Fibroblast of mammary gland (primary cell): Measurements from ENCODE around the gene PRR23B.
"Not testable (repeated sequence)": the region's sequence is repeated elsewhere in the genome, so short reads cannot be mapped to it uniquely, and the experiment has no call there.

Experiments used
- DNase-seq: peaks from one replicate; pipeline ENCODE4 v3.0.0-alpha.2; 2010; ENCODE audit warnings: low read depth
- H3K4me3 ChIP-seq: 2 replicates; pipeline ENCODE4 v1.5.1; 2011; ENCODE audit warnings: low read depth, mild to moderate bottlenecking, low read length, moderate library complexity; ENCODE audit not compliant: control insufficient read depth
- TF ChIP-seq, protein P1 (sequence below): conservative IDR thresholded peaks from 2 replicates; pipeline ENCODE4 v1.5.1; 2011; ENCODE audit warnings: low read depth, low read length, inconsistent platforms; ENCODE audit not compliant: control insufficient read depth, insufficient read depth

Gene PRR23B

DNA sequence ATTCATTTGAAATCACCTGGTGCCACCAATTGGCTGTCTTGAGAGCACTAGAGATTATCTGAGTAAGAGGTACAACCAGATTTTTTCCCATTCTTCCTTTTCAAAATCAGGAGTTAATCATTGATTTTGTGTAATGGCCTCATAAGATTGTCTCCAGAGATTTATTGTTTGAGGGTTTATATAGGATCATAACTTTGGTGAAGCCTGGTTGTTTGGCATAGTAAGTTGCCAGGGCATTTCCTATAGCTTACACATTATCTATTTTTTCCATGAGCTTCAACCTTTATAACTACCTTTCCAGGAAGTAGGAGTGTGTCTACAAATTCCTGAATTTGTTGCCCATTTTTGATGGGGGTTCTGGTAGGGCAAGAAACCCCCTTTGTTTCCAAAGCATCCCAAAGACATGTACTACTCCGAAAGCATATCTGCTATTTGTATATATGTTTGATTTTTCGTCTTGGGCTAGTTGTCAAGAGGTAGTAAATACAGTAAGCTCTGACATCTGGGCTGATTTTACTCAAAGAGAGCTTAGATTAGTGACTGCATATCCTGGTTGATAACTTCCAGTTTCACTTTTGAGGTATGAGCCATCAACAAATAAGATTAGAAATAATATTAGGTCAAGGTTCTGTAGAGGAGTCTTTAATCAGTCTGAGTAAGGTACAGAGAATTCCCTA is 11.7 kb upstream of the PRR23B start:
- no peak overlapping the region for H3K4me3 ChIP-seq
- DNase-seq: no peak
- TF ChIP-seq, protein P1, sequence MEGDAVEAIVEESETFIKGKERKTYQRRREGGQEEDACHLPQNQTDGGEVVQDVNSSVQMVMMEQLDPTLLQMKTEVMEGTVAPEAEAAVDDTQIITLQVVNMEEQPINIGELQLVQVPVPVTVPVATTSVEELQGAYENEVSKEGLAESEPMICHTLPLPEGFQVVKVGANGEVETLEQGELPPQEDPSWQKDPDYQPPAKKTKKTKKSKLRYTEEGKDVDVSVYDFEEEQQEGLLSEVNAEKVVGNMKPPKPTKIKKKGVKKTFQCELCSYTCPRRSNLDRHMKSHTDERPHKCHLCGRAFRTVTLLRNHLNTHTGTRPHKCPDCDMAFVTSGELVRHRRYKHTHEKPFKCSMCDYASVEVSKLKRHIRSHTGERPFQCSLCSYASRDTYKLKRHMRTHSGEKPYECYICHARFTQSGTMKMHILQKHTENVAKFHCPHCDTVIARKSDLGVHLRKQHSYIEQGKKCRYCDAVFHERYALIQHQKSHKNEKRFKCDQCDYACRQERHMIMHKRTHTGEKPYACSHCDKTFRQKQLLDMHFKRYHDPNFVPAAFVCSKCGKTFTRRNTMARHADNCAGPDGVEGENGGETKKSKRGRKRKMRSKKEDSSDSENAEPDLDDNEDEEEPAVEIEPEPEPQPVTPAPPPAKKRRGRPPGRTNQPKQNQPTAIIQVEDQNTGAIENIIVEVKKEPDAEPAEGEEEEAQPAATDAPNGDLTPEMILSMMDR: no peak

DNA sequence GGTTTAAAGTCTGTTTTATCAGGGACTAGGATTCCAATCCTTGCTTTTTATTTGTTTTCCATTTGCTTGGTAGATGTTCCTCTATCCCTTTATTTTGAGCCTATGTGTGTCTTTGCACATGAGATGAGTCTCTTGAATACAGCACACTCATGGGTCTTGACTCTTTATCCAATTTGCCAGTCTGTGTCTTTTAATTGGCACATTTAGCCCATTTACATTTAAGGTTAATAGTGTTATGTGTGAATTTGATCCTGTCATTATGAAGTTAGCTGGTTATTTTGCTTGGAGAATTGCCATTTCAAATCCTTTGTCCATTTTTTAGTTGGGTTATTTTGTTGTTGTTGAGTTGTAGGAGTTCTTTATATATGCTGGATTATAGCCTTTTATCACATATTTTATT is 9.8 kb upstream of the PRR23B start:
- H3K4me3 ChIP-seq, DNase-seq: not testable (repeated sequence)

DNA sequence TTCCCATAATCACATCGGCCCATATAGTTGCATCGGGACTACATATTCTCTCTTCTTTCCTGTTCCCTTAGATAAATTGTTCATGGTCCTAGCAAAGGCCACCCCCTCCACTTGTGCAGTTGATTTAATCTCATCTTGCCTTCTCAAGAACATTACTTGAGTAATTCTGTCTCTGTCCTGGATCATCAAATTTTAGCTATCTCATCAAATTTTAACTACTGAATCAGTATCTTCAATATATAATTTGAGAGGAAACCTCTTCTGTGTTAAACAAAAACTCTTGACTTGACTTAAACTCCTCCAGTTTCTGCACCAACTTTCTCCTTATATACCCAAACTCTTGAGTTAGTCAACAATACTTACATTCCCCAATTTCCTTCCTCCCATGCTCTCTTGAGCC is 4.2 kb upstream of the PRR23B start:
- no peak overlapping the region for H3K4me3 ChIP-seq
- TF ChIP-seq, protein P1: no peak
- no peak for DNase-seq

DNA sequence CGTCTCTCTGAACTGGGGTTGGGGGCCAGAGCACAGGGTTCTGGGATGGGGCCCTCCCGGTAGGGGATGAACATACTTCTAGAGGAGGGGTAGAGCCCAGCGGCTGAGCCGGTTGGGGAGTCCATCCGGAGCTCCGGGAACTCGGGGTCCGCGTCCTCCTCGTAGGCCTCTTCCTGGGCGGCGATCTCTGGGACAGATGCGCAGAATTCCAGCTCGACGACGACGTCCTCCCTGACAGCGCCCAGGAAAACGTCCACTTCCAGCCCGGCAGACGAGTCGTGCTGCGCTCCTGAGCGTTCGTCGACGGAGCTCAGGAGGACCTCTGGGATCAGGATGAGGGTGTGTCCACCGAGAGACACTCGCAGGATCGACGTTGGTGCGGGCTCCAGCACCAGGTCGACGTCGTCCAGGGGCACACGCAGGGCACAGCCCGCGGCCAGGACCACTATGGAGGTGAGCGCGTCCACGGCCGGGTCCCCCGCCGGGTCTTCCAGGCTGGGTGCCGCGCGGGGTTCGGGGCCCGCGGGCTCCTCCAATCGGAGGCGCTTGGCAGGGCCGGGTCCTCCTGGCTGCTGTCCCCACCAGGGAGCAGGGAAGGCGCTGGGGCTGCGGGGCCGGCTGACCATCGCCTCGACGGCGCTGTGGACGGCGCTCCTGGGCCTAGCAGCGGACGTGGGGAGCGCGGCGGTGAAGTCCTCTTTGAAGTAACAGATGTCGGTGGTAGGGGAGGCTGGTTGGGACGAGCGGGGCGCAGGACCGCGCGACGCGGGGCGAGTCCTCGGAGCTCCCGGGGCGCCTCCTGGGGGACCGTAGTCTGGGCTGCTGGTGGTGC is 474 bp downstream of the PRR23B start:
- no peak overlapping the region for H3K4me3 ChIP-seq
- TF ChIP-seq, protein P1: no peak
- DNase-seq: no peak

DNA sequence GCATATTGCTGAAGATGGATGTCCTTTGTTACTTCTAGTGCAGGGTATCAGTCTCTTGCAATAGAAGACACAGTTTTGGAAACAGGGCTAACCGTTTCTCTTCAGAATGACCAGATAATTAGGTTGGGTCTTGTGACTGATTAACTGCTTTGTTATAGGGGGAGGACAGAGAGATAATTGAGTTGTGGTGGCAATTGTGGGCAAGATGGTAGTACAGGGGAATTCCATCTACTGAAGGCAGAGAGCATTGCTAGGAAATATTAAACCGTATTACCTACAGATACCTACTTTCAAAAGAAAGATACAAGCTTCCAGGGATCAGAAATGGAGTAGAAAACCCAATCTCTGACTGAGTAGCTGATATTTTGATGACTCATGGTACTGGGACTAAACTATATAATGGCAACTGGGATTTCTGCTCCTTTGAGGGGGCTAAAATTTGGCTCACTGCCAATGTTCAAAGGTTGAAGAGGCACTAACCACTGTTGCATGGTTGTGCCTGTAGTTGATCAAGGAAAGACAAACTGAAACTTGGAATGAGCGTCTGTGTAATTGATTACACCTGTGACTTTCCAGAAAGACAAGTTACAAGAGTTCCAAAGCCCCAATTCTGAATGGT is 4.2 kb downstream of the PRR23B start:
- TF ChIP-seq, protein P1: no peak
- peak; percentile 3 for DNase-seq
- no peak overlapping the region for H3K4me3 ChIP-seq

DNA sequence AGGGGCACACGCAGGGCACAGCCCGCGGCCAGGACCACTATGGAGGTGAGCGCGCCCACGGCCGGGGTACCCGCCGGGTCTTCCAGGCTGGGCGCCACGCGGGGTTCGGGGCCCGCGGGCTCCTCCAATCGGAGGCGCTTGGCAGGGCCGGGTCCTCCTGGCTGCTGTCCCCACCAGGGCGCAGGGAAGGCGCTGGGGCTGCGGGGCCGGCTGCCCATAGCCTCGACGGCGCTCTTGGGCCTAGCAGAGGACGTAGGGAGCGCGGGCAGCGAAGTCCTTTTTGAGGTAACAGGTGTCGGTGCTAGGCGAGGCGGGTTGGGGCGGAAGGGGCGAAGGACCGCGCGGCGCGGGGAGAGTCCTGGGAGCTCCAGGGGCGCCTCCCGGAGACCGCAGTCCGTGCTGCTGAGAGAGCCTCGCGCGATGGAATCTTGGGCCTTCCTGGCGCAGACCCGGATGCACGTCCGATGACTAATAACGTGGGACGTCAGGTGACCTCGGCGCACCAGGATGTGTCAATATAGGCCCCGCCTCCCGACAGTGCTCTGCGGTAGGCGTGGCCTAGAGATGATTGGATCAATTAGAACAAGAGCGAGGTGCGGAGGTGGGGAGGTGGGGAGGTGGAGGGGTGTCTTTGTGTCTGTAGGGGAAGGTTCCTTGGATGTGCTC is 14.5 kb downstream of the PRR23B start, which contains the start of gene PRR23A:
Gene PRR23A (minus strand): TSS at position 218 of the 666 bp plus-strand sequence. CDS start 0 bp downstream, at position 218.
- H3K4me3 ChIP-seq: no peak within 1 kb of the TSS
- TF ChIP-seq, protein P1: no peak

More for the DNA sequence above, 14.5 kb downstream of the PRR23B start, which contains the start of gene PRR23A:
- no peak for DNase-seq
